ENCODE results near the gene TBC1D24.
"Not testable (repeated sequence)": the region's sequence is repeated elsewhere in the genome, so short reads cannot be mapped to it uniquely, and the experiment has no call there.

Gene TBC1D24

GRCh38 chr16:2475413-2476344, 752 bp downstream of the TBC1D24 start:
- no peak for TF ChIP-seq CTCF (conservative IDR thresholded peaks at IDR 0.05)
- H3K27ac ChIP-seq: peak overlapping the region; percentile 81

GRCh38 chr16:2476345-2476720, 1.4 kb downstream of the TBC1D24 start:
- H3K27ac ChIP-seq: peak overlapping the region; percentile 81
- TF ChIP-seq CTCF (conservative IDR thresholded peaks at IDR 0.05): no peak

- H3K27ac ChIP-seq: peak overlapping the region; percentile 81
Measured at GRCh38 chr16:2476741-2477140, 1.8 kb downstream of the TBC1D24 start.

GRCh38 chr16:2477327-2477726, 2.4 kb downstream of the TBC1D24 start:
- H3K27ac ChIP-seq: no peak overlapping the region
- TF ChIP-seq CTCF (conservative IDR thresholded peaks at IDR 0.05): no peak

More at GRCh38 chr16:2476741-2477140, 1.8 kb downstream of the TBC1D24 start:
- TF ChIP-seq CTCF (conservative IDR thresholded peaks at IDR 0.05): no peak

- H3K27ac ChIP-seq: no peak overlapping the region
- TF ChIP-seq CTCF (conservative IDR thresholded peaks at IDR 0.05): no peak
Measured at GRCh38 chr16:2478279-2478678, 3.4 kb downstream of the TBC1D24 start.

- H3K27ac ChIP-seq: not testable (repeated sequence)
Measured at GRCh38 chr16:2479996-2480395, 5.1 kb downstream of the TBC1D24 start.

- no peak for TF ChIP-seq CTCF (conservative IDR thresholded peaks at IDR 0.05)
- H3K27ac ChIP-seq: no peak overlapping the region
Measured at GRCh38 chr16:2480948-2481347, 6.0 kb downstream of the TBC1D24 start.

GRCh38 chr16:2481676-2482075, 6.7 kb downstream of the TBC1D24 start:
- no peak for TF ChIP-seq CTCF (conservative IDR thresholded peaks at IDR 0.05)
- H3K27ac ChIP-seq: no peak overlapping the region
